22Rv1 (cell line): Measurements from ENCODE around the gene COL9A3.

ENCODE experiments used
- ZFX ChIP-seq: fragments of 450-650 bp; IDR thresholded peaks from 2 replicates; pipeline ENCODE4 v1.6.1; 2017; ENCODE audit warnings: antibody characterized with exemption, borderline replicate concordance
- TF ChIP-seq, protein P1 (sequence below): fragments of 450-650 bp; IDR thresholded peaks from 2 replicates; pipeline ENCODE4 v1.5.1; 2017; ENCODE audit warnings: mild to moderate bottlenecking

DNA sequence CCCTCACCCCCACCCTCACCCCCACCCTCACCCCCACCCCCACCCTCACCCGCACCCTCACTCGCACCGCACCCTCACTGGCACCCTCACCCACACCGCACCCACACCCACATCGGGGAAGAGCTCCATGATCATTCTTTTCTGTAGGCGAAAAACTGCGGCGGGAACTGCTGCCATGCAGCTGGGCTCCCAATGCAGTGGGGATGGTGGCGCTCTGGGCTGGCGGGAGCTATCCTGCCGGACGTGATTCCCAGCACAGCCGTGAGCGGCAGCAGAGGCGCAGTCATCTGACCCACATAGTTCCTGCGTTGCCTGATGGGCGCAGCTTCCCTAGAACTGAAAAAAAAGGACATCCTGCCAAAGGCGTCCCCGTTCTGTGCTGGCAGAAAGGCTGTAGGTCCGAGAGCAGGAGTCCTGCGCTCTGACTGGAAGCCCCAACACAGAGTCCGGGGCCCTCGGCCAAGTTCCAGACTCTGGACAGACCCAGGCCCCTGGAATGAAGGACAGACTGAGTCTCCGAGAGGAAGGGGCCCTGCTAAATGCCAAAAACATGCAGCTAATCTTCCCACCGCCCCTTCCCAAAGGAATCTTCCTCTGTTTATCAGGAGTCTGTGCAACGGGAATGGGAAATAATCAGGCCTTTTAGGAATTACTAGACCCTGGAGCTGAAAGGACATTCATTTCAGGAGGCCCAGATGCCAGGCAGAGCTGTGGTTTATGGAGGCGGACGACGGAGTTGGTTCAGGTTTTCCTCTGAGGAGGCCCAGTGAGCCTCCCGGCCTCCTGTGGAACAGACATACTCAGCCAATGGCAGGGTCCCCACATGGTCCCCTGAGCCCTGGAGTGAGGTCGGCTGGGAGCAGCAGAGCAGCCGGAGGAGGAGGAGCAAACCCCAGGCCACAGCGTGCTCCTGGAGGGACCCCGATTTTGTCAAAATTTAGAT lies 58.8 kb downstream of the COL9A3 start:
- TF ChIP-seq, protein P1, sequence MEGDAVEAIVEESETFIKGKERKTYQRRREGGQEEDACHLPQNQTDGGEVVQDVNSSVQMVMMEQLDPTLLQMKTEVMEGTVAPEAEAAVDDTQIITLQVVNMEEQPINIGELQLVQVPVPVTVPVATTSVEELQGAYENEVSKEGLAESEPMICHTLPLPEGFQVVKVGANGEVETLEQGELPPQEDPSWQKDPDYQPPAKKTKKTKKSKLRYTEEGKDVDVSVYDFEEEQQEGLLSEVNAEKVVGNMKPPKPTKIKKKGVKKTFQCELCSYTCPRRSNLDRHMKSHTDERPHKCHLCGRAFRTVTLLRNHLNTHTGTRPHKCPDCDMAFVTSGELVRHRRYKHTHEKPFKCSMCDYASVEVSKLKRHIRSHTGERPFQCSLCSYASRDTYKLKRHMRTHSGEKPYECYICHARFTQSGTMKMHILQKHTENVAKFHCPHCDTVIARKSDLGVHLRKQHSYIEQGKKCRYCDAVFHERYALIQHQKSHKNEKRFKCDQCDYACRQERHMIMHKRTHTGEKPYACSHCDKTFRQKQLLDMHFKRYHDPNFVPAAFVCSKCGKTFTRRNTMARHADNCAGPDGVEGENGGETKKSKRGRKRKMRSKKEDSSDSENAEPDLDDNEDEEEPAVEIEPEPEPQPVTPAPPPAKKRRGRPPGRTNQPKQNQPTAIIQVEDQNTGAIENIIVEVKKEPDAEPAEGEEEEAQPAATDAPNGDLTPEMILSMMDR: peak; percentile 77
- no peak for TF ChIP-seq ZFX
